Measurements from ENCODE around the gene NBEA. TPM values are rescaled to one million over a fixed set of nuclear protein-coding genes. Genes with fewer than 3 reads are reported as not detected.

NBEA gene
- total RNA-seq, 3 donors from 2014 or later: 7.5 to 18.6 (median 16.1) TPM

DNA sequence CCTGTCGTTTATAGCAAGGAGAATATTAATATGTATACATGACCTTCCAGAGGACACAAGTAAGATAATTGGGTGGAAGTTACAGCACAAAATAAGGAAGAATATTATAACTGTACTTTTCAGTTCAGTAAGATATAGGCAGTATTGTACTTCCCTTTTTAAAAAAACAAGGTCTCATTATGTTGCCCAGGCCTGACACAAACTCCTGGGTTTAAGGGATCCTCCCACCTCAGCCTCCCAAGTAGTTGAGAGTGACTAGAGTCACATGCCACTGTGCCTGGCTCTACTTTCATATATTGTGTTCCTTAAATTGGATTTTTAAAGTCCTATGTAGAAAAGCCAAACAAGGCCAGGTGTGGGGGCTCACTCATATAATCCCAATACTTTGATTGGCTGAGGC, 553.9 kb downstream of the NBEA start:
- Histone ChIP-seq H3K9me3 (no peaks in the 10 kb centered on the region), H3K27ac (no peak overlapping the region), H3K4me3 (no peak overlapping the region), H3K36me3 (no peaks in the 10 kb centered on the region), H3K4me1 (no peaks in the 10 kb centered on the region), H3K27me3 (no peaks in the 10 kb centered on the region)
- no peak for DNase-seq (ENCODE audit: low spot score in 2 of 2)
- intact Hi-C loops (cut with DNase I; ENCODE audit: low total_unique reads): no loop called here
- TF ChIP-seq POLR2A (IDR thresholded peaks at IDR 0.05) (no peak), POLR2AphosphoS5 (IDR thresholded peaks at IDR 0.05) (no peak)
- TF ChIP-seq, protein P1, sequence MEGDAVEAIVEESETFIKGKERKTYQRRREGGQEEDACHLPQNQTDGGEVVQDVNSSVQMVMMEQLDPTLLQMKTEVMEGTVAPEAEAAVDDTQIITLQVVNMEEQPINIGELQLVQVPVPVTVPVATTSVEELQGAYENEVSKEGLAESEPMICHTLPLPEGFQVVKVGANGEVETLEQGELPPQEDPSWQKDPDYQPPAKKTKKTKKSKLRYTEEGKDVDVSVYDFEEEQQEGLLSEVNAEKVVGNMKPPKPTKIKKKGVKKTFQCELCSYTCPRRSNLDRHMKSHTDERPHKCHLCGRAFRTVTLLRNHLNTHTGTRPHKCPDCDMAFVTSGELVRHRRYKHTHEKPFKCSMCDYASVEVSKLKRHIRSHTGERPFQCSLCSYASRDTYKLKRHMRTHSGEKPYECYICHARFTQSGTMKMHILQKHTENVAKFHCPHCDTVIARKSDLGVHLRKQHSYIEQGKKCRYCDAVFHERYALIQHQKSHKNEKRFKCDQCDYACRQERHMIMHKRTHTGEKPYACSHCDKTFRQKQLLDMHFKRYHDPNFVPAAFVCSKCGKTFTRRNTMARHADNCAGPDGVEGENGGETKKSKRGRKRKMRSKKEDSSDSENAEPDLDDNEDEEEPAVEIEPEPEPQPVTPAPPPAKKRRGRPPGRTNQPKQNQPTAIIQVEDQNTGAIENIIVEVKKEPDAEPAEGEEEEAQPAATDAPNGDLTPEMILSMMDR (IDR thresholded peaks at IDR 0.05): no peak

DNA sequence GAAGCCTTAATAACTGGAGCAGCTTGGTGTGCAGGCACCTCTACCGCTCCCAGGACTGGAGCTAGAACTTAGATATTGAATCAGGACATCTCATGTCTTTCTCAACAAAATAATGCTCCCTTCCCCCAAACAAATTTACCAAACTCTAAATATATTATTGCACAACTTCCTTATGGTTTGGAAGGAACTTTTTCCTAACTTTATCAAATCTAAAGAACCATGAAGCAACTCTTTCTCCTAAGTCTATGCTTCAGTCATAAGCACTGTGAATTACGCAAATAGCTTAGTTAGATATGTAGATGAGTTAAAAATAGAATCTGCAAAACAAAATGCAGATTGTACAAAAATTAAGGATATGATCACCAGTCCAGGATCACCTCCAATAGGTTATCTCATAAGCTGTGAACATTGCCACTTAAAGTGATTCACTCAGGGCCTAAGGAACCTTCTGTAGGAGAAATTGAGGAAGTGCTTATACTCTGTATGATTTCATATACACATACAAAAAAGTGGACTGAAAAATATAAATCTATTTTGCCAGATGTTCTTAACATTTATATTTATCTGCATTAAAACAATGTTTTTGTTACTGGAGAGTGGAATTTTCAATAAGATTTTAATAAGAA, 554.8 kb downstream of the NBEA start:
- intact Hi-C loops (cut with DNase I; ENCODE audit: low total_unique reads): no loop called here
- no peaks in the 10 kb centered on the region for H3K36me3 ChIP-seq
- H3K27ac ChIP-seq: no peak overlapping the region
- no peaks in the 10 kb centered on the region for H3K9me3 ChIP-seq
- TF ChIP-seq POLR2A (IDR thresholded peaks at IDR 0.05) (no peak), POLR2AphosphoS5 (IDR thresholded peaks at IDR 0.05) (no peak)
- TF ChIP-seq, protein P1 (IDR thresholded peaks at IDR 0.05): no peak
- no peaks in the 10 kb centered on the region for H3K4me1 ChIP-seq
- H3K27me3 ChIP-seq: no peaks in the 10 kb centered on the region
- no peak overlapping the region for H3K4me3 ChIP-seq
- no peak for DNase-seq (ENCODE audit: low spot score in 2 of 2)

DNA sequence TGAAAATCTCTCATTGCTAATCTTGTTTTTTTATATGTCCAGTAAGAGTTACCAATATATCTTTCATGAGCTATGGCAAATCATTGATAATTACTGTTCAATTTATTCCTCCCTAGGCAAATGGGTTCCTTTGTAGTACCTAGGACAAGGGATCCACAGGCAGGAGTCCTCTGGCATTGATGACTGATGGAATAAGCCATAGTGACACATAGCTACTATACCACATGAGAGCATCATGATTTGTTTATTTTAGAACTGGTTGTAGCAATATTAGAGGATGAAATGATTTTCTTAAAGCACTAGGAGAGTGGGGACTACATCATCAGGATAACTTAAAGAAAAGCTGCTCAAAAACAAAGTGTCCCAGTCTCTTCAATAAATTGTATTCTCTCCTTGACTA, 556.2 kb downstream of the NBEA start:
- no peak overlapping the region for H3K4me3 ChIP-seq
- DNase-seq (ENCODE audit: low spot score in 2 of 2): no peak
- no peaks in the 10 kb centered on the region for H3K9me3 ChIP-seq
- no peak overlapping the region for H3K27ac ChIP-seq
- H3K4me1 ChIP-seq: no peaks in the 10 kb centered on the region
- no peaks in the 10 kb centered on the region for H3K27me3 ChIP-seq
- intact Hi-C loops (cut with DNase I; ENCODE audit: low total_unique reads): no loop called here
- H3K36me3 ChIP-seq: no peaks in the 10 kb centered on the region
- TF ChIP-seq, protein P1 (IDR thresholded peaks at IDR 0.05): no peak
- no peak for TF ChIP-seq POLR2AphosphoS5 (IDR thresholded peaks at IDR 0.05)

DNA sequence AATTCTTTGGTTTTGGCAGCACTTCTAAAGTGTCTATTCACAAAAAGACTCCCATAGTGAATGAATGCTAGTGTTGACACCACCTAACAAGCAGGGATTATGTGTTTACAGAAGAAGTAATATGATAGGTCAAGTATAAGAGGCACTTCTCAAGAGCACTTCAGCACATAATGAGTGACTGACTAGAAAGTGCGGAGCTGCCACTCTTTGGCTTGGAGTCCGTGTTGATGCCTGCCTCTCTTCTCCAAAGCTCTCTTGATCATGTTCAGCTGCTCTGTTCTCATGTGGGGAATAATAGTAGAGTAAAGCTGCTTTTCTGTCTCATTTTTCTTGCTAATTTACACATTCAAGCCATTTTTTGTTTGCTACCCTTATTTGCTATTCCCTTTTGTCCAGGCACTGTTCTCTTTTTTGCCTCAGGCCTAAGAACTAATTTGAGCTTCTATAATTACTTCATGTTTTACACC, 557.2 kb downstream of the NBEA start:
- no peak overlapping the region for H3K27ac ChIP-seq

DNA sequence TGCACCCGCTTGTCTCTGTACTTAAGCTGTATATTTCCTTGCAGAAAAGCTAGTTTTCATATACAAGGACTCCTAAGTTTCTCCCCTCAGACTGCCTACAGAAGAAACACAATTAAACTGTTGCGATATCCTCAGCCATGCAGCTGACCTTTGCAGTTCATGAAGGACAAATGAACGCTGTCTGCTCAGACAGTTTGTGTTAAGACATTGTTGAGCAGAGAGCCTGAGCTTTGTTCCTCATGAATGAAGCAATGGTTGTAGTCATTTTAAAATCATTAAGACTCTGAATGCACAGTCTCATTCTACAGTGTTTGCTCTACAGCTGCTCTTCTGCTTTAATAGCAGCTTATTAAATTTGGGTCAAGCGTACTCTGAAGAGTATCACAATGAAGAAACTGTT, 557.6 kb downstream of the NBEA start:
- no peaks in the 10 kb centered on the region for H3K36me3 ChIP-seq
- TF ChIP-seq, protein P1 (IDR thresholded peaks at IDR 0.05): no peak
- TF ChIP-seq POLR2A (IDR thresholded peaks at IDR 0.05) (no peak), POLR2AphosphoS5 (IDR thresholded peaks at IDR 0.05) (no peak)
- no peaks in the 10 kb centered on the region for H3K27me3 ChIP-seq
- no peaks in the 10 kb centered on the region for H3K9me3 ChIP-seq
- intact Hi-C loops (cut with DNase I; ENCODE audit: low total_unique reads): no loop called here
- H3K4me1 ChIP-seq: no peaks in the 10 kb centered on the region
- H3K27ac ChIP-seq: no peak overlapping the region
- DNase-seq (ENCODE audit: low spot score in 2 of 2): no peak
- no peak overlapping the region for H3K4me3 ChIP-seq

More for the DNA sequence above, 557.2 kb downstream of the NBEA start:
- Histone ChIP-seq H3K4me3 (no peak overlapping the region), H3K27me3 (no peaks in the 10 kb centered on the region), H3K36me3 (no peaks in the 10 kb centered on the region), H3K9me3 (no peaks in the 10 kb centered on the region), H3K4me1 (no peaks in the 10 kb centered on the region)
- intact Hi-C loops (cut with DNase I; ENCODE audit: low total_unique reads): no loop called here
- DNase-seq (ENCODE audit: low spot score in 2 of 2): no peak
- TF ChIP-seq POLR2AphosphoS5 (IDR thresholded peaks at IDR 0.05) (no peak), POLR2A (IDR thresholded peaks at IDR 0.05) (no peak)
- TF ChIP-seq, protein P1 (IDR thresholded peaks at IDR 0.05): no peak

Data from breast epithelium (tissue), 4 donors.